ENCODE results near the gene ZNF304.

GRCh38 chr19:57324992-57325391 is 26.1 kb upstream of the ZNF304 start:
- no peak for TF ChIP-seq CTCF (optimal IDR thresholded peaks at IDR 0.05 in 1 of 3, IDR thresholded peaks at IDR 0.05 in 1 of 3, conservative IDR thresholded peaks at IDR 0.05 in 1 of 3; ENCODE audit: extremely low read depth in 1 of 3, insufficient read depth in 2 of 3, low read length in 3 of 3)
- no peak for TF ChIP-seq EZH2 (IDR thresholded peaks at IDR 0.05; ENCODE audit: low read length)

All from keratinocyte (primary cell).